Measurements from ENCODE around the gene C14orf132. TPM values are rescaled to one million over a fixed set of nuclear protein-coding genes. Genes with fewer than 3 reads are reported as not detected.

The C14orf132 gene
- total RNA-seq, 4 donors from 2014 or later = 2.8 to 7.5 (median 5.8) TPM

- DNase-seq (ENCODE audit: low spot score) (no peak), ATAC-seq (ENCODE audit: low FRiP score) (no peak)
- no peak for TF ChIP-seq CTCF (IDR thresholded peaks at IDR 0.05)
Observed at GRCh38 chr14:96077983-96078624, 38.9 kb downstream of the C14orf132 start.

DNA sequence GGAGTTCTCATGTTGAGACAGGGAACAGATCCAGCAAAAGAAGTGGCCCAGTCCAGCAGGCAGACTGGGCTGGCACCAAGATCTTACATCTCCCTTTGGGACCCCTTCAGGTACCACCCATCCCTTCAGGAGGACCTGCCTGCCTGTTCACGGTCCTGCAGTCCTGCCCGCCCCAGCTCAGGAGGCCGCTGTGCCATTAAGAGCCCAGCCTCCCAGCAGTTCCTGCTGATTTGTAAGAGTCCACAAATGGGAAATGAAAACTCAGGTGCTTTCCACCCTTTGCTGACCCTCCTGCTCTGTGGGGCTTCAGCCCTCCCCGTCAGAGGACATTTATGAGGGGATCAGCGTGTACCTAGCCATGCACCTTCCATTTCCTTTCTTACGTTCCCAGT is 39.5 kb downstream of the C14orf132 start:
- TF ChIP-seq CTCF (IDR thresholded peaks at IDR 0.05) = no peak
- DNase-seq (ENCODE audit: low spot score) = no peak
- no peak for ATAC-seq (ENCODE audit: low FRiP score)

DNA sequence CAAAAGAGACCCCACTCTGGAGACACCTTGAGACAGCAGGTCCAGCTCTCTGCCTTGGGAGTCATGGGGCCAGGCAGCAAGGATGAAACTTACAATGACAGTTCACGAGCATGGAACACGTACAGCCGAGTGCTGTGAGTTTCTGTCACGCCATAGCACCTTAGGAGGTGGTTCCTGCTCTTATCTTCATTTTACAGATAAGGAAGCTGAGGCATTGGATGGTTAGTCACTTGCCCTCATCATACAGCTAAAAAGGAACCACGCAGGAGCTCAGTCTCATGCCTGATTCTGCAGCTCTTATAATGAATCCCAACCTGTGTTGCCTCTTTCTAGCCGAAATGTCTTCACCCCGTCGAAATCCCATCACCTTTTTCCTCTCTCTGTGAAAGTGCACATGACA is 39.9 kb downstream of the C14orf132 start:
- no peak for DNase-seq (ENCODE audit: low spot score)
- ATAC-seq (ENCODE audit: low FRiP score) = no peak
- TF ChIP-seq CTCF (IDR thresholded peaks at IDR 0.05) = no peak

- ATAC-seq (ENCODE audit: low FRiP score) (no peak), DNase-seq (ENCODE audit: low spot score) (no peak)
- no peak for TF ChIP-seq CTCF (IDR thresholded peaks at IDR 0.05)
Observed at GRCh38 chr14:96080571-96080970, 41.4 kb downstream of the C14orf132 start.

DNA sequence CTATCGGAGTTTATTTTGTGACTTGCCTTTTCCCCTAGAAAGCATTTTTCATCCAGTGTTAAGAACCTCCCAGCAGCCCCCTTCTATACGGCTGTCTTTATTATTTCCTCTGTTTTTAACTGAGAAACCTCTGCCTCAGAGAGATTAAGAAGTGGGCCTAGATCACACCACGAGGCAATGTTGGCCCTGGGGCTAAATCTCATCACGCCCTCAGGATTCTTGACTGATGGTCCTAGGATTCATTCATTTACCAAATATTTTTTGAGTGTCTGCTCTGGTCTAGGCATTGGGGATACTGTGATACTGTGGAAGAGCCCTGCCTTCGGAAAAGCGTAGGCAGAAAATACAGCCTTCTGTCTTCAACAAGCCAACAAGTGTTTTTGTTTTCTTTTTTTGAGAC is 42.1 kb downstream of the C14orf132 start:
- no peak for ATAC-seq (ENCODE audit: low FRiP score)
- no peak for TF ChIP-seq CTCF (IDR thresholded peaks at IDR 0.05)
- no peak for DNase-seq (ENCODE audit: low spot score)

GRCh38 chr14:96081767-96082400 is 42.7 kb downstream of the C14orf132 start:
- no peak for ATAC-seq (ENCODE audit: low FRiP score)
- no peak for DNase-seq (ENCODE audit: low spot score)
- no peak for TF ChIP-seq CTCF (IDR thresholded peaks at IDR 0.05)
